Body of pancreas (tissue), 4 donors: ENCODE data around the gene SMG1.

Experiments used
- CTCF ChIP-seq, 7 experiments: fragments of 450-650 bp in 4 of 7; fragments of 200-600 bp in 3 of 7; sonication (generic) in 3 of 7; IDR thresholded peaks; one replicate each; pipeline ENCODE4 v1.5.1; 2016 to 2019; ENCODE audit warnings: antibody characterized with exemption in 7 of 7
- POLR2A ChIP-seq, 3 donors: fragments of 450-650 bp; IDR thresholded peaks; one replicate each; pipeline ENCODE4 v1.6.1; 2016; ENCODE audit warnings: antibody characterized with exemption in 3 of 3, mild to moderate bottlenecking in 2 of 3

- no peak for TF ChIP-seq POLR2A (IDR thresholded peaks at IDR 0.05)
- no peak for TF ChIP-seq CTCF (IDR thresholded peaks at IDR 0.05)
These were observed 143.3 kb downstream of the SMG1 start for GRCh38 chr16:18782697-18783429.
